ENCODE results near the gene ADAMTS10.
"Not testable (repeated sequence)": the region's sequence is repeated elsewhere in the genome, so short reads cannot be mapped to it uniquely, and the experiment has no call there.

Gene ADAMTS10

DNA sequence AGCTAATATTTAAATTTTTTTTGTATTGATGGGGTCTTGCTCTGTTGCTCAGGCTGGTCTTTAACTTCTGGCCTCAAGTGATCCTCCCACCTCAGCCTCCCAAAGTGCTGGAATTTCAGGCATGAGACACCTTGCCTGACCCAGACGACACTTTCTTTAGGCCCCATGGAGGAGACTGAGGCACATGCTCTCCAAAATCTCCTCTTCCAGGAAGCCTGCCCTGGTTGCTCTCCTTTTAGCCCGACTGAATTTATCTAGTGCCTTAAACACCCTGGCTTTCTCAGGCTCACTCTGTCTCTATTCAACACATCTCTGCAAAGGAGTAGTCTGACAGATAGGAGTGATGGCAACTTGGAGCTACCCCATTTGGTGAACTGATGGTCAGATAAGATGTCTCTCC lies 52.2 kb downstream of the ADAMTS10 start:
- DNase-seq (ENCODE audit: low read depth in 2 of 2): no peak

DNA sequence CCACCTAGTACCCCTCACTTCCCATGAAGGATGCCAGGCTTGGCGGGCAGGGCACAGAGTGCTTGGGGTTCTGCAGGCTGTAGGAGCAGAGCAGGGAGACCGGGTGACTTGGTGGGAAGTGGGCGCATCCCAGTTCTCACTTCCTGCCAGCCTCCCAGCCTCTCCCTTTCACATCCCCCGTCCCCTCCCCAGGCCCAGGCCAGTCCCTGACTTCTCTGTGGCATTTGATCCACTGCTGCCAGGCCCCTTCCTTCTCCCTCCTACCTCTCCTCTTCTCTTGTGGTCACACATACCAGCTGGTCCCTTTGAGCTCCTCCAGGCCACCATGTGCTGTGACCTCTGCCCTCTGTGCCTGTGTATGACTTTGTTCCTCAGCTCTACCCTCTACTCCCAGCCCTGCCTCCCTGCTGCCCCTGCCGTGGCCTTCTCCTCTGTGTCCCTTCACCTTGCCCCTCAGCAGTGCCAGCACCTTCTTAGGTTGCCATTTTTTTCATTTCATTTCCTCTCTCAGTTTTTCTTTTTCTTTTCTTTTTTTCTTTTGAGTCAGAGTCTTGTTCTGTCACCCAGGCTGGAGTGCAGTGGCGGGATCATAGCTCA lies 52.8 kb downstream of the ADAMTS10 start:
- DNase-seq (ENCODE audit: low read depth in 2 of 2): no peak

DNA sequence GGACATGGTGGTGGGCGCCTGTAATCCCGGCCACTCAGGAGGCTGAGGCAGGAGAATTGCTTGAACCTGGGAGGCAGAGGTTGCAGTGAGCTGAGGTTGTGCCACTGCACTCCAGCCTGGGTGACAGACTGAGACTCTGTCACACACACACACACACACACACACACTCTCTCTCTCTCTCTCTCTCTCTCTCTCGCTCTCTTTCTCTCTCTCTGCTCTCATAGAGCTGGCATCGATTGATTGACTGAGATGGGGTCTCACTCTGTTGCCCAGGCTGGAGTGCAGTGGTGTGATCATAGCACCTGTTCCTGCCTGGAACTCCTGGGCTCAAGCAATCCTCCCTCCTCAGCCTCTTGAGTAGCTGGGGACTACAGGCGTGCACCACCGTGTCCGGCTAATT lies 56.8 kb downstream of the ADAMTS10 start:
- DNase-seq (ENCODE audit: low read depth in 2 of 2): not testable (repeated sequence)

DNA sequence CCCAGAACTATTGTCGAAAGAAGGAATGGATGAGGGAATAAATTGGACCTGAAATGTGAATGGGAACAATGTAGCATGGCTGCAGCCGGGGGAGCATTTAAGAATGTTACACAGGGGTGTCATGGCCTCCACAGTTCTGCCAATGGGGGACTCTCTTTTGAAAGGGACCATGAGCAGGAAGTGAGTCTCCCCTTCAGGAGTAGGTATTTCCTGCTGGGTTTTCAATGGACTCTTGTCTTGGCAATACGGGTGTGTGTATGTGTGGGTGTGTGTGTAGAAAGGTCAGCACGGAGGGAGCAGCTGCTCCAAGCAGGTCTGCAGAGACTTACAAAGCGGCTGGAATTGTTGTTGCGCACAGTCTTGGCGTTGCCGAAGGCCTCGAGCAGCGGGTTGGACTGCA lies 57.7 kb downstream of the ADAMTS10 start:
- no peak for DNase-seq (ENCODE audit: low read depth in 2 of 2)

DNA sequence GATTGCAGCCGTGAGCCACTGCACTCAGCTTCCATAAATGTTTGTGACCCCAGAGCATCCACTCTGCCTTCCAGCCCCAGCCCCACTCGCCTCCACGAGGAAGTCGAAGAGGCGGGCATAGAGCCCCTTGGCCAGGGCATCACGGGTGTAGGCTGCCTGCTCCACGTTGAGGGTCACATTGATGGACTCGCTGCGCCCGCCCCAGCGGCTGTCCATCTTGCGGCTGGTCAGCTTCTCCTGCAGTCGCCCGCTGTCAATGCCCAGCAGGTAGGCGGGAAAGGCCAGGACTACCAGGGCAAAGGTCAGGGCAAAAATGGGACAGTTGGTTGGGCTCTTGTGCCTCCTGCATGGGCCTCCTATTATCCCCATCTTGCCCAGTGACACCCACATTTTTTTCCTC lies 60.4 kb downstream of the ADAMTS10 start:
- no peak for DNase-seq (ENCODE audit: low read depth in 2 of 2)

DNA sequence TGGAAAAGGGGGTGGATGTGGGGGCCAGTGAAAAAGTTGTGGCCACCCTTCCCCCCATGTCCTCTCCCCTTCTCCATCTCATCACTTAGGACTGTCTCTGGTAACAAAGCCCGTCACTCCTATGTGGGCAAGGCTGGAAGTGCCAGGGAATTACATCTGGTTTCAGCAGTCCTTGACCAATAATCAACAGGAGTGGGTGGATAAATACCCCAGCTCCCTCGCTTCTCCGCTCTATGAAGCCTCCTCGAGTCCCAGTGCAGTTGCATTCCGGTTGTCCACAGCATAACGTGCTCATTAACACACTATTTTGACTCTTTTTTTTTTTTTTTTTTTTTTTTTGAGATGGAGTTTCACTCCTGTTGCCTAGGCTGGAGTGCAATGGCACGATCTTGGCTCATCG lies 64.8 kb downstream of the ADAMTS10 start:
- no peak for DNase-seq (ENCODE audit: low read depth in 2 of 2)

DNA sequence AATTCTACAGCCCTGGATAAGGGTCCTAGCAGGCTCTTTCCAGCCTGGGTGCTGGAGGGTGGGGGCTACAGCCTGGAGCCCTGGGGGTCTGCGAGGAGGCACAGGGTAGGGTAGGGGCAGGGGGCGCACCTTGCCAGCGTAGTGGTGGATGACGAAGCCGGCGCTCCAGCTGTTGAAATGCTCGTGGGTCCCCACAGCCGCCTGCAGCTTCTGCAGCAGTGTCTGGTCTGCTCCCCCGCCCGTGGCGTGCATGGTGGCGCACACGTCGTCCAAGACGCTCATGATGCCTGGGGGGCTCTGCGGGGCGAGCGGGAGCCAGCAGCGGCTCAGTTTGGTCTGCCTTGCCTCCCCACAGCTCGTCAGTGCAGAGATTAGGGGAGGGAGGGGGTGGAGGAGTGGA lies 66.3 kb downstream of the ADAMTS10 start:
- DNase-seq (ENCODE audit: low read depth in 2 of 2): no peak

DNA sequence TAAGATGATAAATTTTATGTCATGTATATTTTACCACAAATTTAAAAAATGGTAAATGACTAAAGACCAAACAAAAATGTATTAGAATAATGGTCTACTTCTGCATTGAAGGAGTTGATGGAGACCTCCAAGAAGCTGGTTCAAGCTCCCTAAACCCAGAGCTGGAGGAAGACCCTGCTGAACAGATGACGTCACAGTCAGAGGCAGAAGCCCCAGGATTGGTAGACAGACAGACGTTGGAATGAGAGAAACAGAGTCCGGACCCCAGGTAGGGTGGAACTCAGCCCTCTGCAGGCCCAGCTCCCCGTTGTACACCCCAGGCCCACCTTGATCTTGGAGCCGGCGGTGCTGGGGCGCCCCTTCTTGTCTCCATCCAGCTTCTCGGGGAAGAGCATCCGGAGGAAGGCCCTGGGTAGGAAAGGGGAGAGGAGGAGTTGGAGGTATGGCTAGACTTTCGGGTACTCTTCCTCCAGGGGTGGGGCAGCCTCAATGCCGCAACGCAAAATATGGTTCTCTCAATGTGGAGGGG lies 70.8 kb downstream of the ADAMTS10 start:
- no peak for DNase-seq (ENCODE audit: low read depth in 2 of 2)

DNA sequence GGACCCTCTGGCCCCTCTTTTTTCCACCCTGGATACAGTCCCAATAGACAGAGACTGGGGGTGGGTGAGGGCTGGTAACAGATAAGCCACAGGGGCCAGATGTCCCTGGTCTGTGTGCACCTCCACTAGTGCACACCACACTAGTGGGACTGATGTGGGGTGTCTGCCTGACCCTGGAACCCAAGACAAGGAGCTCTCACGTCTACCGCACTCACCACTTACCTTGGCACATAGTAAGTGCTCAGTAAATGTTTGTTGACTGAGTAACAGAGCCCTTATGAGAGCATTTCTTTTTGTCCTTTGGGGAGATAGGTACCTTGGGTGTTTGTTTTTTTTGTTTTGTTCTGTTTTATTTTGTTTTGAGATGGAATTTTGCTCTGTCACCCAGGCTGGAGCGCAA lies 73.4 kb downstream of the ADAMTS10 start:
- DNase-seq (ENCODE audit: low read depth in 2 of 2): no peak

DNA sequence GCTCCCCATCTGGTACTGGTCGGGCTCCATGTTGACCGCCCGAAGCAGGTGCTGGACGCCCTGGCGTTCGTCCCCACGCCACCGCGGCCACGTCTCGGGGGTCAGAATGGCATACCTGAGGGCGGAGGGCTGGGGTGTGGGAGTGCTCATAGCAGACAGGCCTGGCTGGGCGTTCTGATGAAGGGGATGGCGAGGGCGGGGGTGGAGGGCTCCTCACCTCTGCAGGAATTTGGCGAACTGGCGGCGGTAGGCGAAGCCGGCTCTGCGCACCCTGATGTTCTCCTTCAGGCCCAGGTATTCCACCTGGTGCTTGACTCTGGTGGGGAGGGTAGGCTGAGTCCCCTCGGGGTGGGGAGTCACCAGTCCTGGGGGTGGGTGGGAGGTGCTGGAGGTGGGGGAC lies 74.2 kb downstream of the ADAMTS10 start:
- DNase-seq (ENCODE audit: low read depth in 2 of 2): no peak

DNA sequence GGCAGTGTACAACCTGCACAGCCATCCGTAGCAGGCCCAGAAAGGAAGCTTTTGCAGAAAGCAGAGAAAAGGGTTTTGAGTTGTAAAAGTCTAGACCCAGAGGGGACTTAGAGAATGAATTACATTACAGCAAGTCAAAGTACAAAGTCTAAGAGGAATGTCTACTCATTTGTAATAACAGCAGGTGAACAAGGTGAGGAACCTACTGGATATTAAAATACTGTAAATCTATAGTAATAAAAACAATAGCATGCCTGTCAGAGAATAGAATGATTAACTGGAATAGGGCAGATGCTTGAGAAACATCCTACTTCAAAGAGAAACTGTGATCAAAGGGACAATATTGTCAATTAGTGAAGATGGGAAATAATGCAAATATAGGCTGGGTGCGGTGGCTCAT lies 78.3 kb downstream of the ADAMTS10 start:
- no peak for DNase-seq (ENCODE audit: low read depth in 2 of 2)

DNA sequence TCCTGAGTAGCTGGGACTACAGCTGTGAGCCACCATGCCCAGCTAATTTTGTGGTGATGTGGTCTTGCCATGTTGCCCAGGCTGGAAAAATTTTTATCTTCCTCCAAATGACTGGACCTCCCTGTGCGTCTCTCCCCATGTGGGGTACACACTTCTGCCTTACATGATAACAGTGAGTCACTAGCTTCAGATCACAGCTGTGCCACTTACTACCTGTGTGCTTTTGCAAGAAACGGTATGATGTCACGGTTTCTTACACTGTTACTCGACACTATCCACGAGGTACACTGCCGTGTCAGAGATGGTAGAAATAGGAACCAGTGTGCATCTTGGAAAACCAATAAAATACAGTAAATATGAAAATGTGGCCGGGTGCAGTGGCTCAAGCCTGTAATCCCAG lies 79.0 kb downstream of the ADAMTS10 start:
- no peak for DNase-seq (ENCODE audit: low read depth in 2 of 2)

Measured in fibroblast of skin of left biceps (primary cell).